Fibroblast of lung (primary cell): ENCODE results near the gene HOXD9. TPM values are rescaled to one million over a fixed set of nuclear protein-coding genes. Genes with fewer than 3 reads are reported as not detected.

Source experiments
- DNase-seq, 2 donors: peaks; one replicate each; pipeline versions ENCODE4 v3.0.0 to v3.0.0-alpha.2; 2010; ENCODE audit warnings: low read depth in 2 of 2
- H2AFZ ChIP-seq: 2 replicates; pipeline ENCODE4 v1.5.1; 2012; ENCODE audit warnings: low read length, control low read depth, inconsistent platforms
- H3K27ac ChIP-seq: 2 replicates; pipeline ENCODE4 v1.5.1; 2011; ENCODE audit warnings: low read length, control low read depth; ENCODE audit not compliant: insufficient read depth
- H3K27me3 ChIP-seq: 2 replicates; pipeline ENCODE4 v1.5.1; 2011; ENCODE audit warnings: mild to moderate bottlenecking, low read length; ENCODE audit not compliant: control insufficient read depth, insufficient read depth
- H3K36me3 ChIP-seq: 2 replicates; pipeline ENCODE4 v1.5.1; 2011; ENCODE audit warnings: low read length; ENCODE audit not compliant: control insufficient read depth, insufficient read depth
- H3K4me1 ChIP-seq: 2 replicates; pipeline ENCODE4 v1.5.1; 2011; ENCODE audit warnings: low read length; ENCODE audit not compliant: control insufficient read depth, insufficient read depth; ENCODE audit errors: extremely low read depth
- H3K4me2 ChIP-seq: 2 replicates; pipeline ENCODE4 v1.5.1; 2011; ENCODE audit warnings: low read length, control low read depth; ENCODE audit not compliant: insufficient read depth; ENCODE audit errors: extremely low read depth
- H3K4me3 ChIP-seq, 4 experiments: fragments of 200-600 bp in 1 of 4; sonication (generic) in 1 of 4; replicated peaks in 1 of 4; 2 replicates each; pipeline ENCODE4 v1.5.1; 2011 to 2016; ENCODE audit warnings: low read length in 4 of 4, low read depth in 3 of 4, mild to moderate bottlenecking in 3 of 4, control low read depth in 2 of 4, inconsistent platforms in 1 of 4, mixed read lengths in 1 of 4; ENCODE audit not compliant: insufficient read depth in 1 of 4; ENCODE audit errors: control extremely low read depth in 1 of 4
- H3K79me2 ChIP-seq: 2 replicates; pipeline ENCODE4 v1.5.1; 2012; ENCODE audit warnings: mild to moderate bottlenecking, low read length, inconsistent platforms; ENCODE audit not compliant: control insufficient read depth, insufficient read depth
- H3K9ac ChIP-seq: 2 replicates; pipeline ENCODE4 v1.5.1; 2011; ENCODE audit warnings: mild to moderate bottlenecking, low read length, control low read depth; ENCODE audit not compliant: insufficient read depth
- H3K9me3 ChIP-seq: 2 replicates; pipeline ENCODE4 v1.5.1; 2012; ENCODE audit warnings: low read depth, low read length; ENCODE audit not compliant: control insufficient read depth, insufficient read depth
- H4K20me1 ChIP-seq: 2 replicates; pipeline ENCODE4 v1.5.1; 2011; ENCODE audit warnings: low read length; ENCODE audit not compliant: control insufficient read depth, insufficient read depth; ENCODE audit errors: extremely low read depth
- EZH2 ChIP-seq: IDR thresholded peaks from 2 replicates; pipeline ENCODE4 v1.5.1; 2012; ENCODE audit warnings: low read length, control low read depth, mild to moderate bottlenecking; ENCODE audit errors: missing control alignments
- polyA plus RNA-seq, 2 donors: library from polyadenylated mRNA; depleted of rRNA in 1 of 2; stranded (reverse) in 1 of 2; unstranded in 1 of 2; fragments of >200 nt; gene quantifications; 2 replicates each; pipeline ENCODE4 v1.2.1, GENCODE V29; 2011 to 2012; ENCODE audit warnings: missing spikeins in 1 of 2
- total RNA-seq: library from RNA; depleted of rRNA; stranded (reverse); fragments of >200 nt; gene quantifications from 2 replicates; pipeline ENCODE4 v1.2.1, GENCODE V29; 2014
- TF ChIP-seq, protein P1 (sequence below), 2 donors: IDR thresholded peaks in 1 of 2; conservative IDR thresholded peaks in 1 of 2; 1 replicate in 1 of 2; 2 replicates in 1 of 2; pipeline ENCODE4 v1.5.1; 2011 to 2012; ENCODE audit warnings: low read length in 2 of 2, control low read depth in 1 of 2, inconsistent platforms in 1 of 2, low read depth in 1 of 2, mild to moderate bottlenecking in 1 of 2

The HOXD9 gene
- total and polyA plus RNA-seq, 2 donors (not counting 1 experiment from before 2014, with no cell fraction given) = not detected

DNA sequence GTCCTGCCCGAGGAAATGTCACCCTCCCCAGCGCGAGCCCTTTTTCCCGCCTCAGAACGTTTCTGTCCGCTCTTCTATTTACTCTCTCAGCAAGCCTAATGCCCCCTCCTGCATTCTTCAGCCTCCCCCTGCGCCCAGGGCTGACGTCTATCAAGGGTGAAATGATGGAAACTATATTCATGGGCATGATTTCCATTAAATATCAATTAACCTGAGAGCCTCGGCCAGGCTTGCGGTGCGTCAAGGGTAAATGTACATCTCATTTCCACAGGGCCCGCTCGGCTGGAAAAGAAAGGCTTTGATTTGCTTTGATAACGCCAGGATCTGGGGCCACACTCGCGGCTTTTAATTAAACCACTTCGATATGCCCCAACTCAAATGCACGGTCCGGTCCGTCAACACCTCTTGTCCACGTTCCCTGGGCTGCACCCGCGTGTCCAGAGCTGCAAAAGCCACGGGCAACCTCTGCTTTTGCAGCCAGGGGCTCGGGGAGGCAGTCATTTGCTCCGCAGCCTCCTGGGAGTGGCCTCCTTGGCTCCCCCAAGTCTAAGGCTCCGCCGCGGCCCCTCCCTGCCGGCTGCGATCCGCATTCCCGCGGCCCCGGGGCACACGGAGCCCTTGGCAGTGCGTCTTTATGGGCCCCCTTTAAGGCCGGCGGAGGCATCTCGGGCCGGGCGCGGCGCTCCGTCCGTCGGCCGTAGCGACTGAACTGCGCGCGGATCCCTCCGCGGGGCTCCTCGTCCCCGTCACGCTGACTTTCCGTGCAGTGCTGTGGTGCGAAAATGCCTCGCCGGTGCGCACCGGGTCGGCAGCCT lies 6.7 kb downstream of the HOXD9 start, which contains the start of gene HOXD8:
TSS of gene HOXD8 (plus strand) at position 724 of the 815 bp plus-strand sequence. CDS start 662 bp downstream, outside the sequence.
- DNase-seq = peak; percentile 22 to 56
- TF ChIP-seq, protein P1, sequence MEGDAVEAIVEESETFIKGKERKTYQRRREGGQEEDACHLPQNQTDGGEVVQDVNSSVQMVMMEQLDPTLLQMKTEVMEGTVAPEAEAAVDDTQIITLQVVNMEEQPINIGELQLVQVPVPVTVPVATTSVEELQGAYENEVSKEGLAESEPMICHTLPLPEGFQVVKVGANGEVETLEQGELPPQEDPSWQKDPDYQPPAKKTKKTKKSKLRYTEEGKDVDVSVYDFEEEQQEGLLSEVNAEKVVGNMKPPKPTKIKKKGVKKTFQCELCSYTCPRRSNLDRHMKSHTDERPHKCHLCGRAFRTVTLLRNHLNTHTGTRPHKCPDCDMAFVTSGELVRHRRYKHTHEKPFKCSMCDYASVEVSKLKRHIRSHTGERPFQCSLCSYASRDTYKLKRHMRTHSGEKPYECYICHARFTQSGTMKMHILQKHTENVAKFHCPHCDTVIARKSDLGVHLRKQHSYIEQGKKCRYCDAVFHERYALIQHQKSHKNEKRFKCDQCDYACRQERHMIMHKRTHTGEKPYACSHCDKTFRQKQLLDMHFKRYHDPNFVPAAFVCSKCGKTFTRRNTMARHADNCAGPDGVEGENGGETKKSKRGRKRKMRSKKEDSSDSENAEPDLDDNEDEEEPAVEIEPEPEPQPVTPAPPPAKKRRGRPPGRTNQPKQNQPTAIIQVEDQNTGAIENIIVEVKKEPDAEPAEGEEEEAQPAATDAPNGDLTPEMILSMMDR (conservative IDR thresholded peaks at IDR 0.05 in 1 of 2, IDR thresholded peaks at IDR 0.05 in 1 of 2; ENCODE audit: low read depth in 1 of 2, low read length in 2 of 2) = no peak
- TF ChIP-seq EZH2 = peak; percentile 51
- no peak within 1 kb of the TSS for H3K9ac ChIP-seq
- H3K4me2 ChIP-seq = no peak within 1 kb of the TSS
- no peaks in the 10 kb centered on the region for H4K20me1 ChIP-seq
- H3K79me2 ChIP-seq = no peaks in the 10 kb centered on the region
- no peaks in the 10 kb centered on the region for H3K36me3 ChIP-seq
- peaks cover 76% of the 10 kb centered on the region for H3K27me3 ChIP-seq
- H3K4me3 ChIP-seq = peak within 1 kb of the TSS in 1 of 4 experiments; percentile 7
- no peaks in the 10 kb centered on the region for H3K4me1 ChIP-seq
- no peak within 1 kb of the TSS for H2AFZ ChIP-seq
- no peaks in the 10 kb centered on the region for H3K9me3 ChIP-seq
- no peak within 1 kb of the TSS for H3K27ac ChIP-seq

DNA sequence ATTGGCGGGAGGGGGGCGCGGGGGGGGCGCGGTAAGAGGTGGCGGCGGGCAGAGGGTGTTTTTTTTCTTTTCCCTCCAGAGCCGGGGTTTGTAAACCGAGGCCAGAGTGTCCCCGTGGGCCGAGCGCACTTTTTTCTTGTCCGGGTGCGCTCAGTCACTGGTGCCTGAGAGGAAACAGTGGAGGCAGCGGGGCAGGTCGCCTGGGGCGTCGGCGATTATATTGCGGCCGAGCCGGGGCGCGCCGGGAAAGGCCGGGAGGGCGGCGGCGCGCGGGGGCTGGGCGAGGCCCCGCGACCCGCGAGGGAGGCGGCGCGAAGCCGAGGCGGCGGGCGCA lies 7.3 kb downstream of the HOXD9 start:
- no peak for DNase-seq
- H3K9ac ChIP-seq = no peak overlapping the region
- H3K9me3 ChIP-seq = no peaks in the 10 kb centered on the region
- no peak overlapping the region for H3K4me3 ChIP-seq
- TF ChIP-seq, protein P1 (conservative IDR thresholded peaks at IDR 0.05 in 1 of 2, IDR thresholded peaks at IDR 0.05 in 1 of 2; ENCODE audit: low read depth in 1 of 2, low read length in 2 of 2) = no peak
- no peak for TF ChIP-seq EZH2
- no peak overlapping the region for H3K4me2 ChIP-seq
- no peak overlapping the region for H3K27ac ChIP-seq
- H3K27me3 ChIP-seq = peaks cover 75% of the 10 kb centered on the region
- H2AFZ ChIP-seq = no peak overlapping the region
- no peaks in the 10 kb centered on the region for H3K4me1 ChIP-seq
- H4K20me1 ChIP-seq = no peaks in the 10 kb centered on the region
- H3K79me2 ChIP-seq = no peaks in the 10 kb centered on the region
- H3K36me3 ChIP-seq = no peaks in the 10 kb centered on the region

DNA sequence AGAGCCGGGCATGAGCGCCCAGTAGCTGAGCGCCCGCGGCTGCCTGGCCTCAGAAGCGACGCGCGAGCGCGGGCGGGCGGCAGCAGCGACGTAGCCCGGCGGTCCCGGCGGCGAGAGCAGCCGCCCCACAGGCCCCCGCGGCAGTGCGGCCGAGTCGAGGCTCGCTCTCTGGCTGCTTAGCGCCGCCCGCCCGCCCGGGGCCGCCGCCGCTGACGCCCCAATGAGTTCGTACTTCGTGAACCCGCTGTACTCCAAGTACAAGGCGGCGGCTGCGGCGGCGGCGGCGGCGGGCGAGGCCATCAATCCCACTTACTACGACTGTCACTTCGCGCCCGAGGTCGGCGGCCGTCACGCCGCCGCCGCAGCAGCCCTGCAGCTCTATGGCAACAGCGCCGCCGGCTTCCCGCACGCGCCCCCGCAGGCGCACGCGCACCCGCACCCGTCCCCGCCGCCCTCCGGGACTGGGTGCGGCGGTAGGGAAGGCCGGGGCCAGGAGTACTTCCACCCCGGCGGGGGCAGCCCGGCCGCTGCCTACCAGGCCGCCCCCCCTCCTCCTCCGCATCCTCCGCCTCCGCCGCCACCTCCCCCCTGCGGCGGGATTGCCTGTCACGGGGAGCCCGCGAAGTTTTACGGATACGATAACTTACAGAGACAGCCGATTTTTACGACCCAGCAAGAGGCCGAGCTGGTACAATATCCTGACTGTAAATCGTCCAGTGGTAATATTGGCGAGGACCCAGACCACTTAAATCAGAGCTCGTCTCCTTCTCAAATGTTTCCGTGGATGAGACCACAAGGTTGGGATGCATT lies 7.8 kb downstream of the HOXD9 start:
- H3K27ac ChIP-seq = no peak overlapping the region
- H2AFZ ChIP-seq = no peak overlapping the region
- H3K9me3 ChIP-seq = no peaks in the 10 kb centered on the region
- no peaks in the 10 kb centered on the region for H3K4me1 ChIP-seq
- no peaks in the 10 kb centered on the region for H4K20me1 ChIP-seq
- no peak overlapping the region for H3K9ac ChIP-seq
- no peak overlapping the region for H3K4me2 ChIP-seq
- no peaks in the 10 kb centered on the region for H3K36me3 ChIP-seq
- no peaks in the 10 kb centered on the region for H3K79me2 ChIP-seq
- H3K4me3 ChIP-seq = peak overlapping the region in 1 of 4 experiments; percentile 7
- DNase-seq = no peak
- TF ChIP-seq, protein P1 (conservative IDR thresholded peaks at IDR 0.05 in 1 of 2, IDR thresholded peaks at IDR 0.05 in 1 of 2; ENCODE audit: low read depth in 1 of 2, low read length in 2 of 2) = no peak
- TF ChIP-seq EZH2 = peak; percentile 83
- H3K27me3 ChIP-seq = peaks cover 72% of the 10 kb centered on the region
